Kasumi-1 (cell line): ENCODE data around the gene TANC1.
A peak's percentile ranks its signal among the peaks of the same experiment; 100 is the strongest.

Source experiments
- DNase-seq, 2 experiments: peaks; one replicate each; lab custom pipeline; 2025; lab: John Stamatoyannopoulos, UW

The TANC1 gene

DNA sequence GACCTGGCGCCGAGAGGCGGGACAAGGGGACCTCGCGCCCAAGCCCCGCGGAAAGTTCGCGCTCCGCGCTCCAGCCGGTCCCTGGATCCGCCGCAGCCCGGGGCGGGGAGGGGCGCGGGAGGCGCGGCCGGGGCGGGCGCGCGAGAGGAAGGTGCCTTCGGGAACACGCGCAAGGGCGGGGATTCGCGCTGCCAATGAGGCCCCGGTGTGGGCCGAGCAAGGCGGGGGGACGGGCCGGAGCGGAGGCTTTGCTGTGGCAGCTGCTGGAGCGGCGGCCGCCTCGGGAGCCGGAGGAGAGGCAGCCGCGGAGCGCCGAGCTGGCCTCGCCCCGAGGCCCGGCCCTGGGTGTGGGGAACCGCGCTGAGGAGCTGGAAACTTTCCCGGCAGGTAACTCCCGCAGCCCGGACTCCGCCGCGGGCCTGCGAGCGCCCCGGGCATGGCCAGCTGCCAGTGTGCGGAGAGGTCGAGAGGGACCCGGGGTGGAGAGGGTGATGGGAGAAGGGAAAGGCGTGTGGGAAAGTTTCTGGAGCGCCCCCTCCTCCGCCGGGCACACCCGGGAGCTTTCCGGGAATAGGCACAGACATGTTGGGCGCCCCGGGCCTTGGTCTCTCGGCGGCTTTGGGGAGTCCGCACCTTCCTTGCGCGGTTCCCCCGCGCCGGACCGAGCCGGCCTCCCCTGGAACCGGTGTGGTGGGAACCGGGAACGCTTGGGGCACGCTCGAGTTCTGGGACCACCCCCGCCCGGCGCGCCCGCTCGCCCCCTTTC is at the start of gene TANC1:
TSS of gene TANC1 (plus strand) at position 245 of the 766 bp plus-strand sequence. CDS start 97,271 bp downstream, outside the sequence.
- DNase-seq: peak; percentile 63 to 64

DNA sequence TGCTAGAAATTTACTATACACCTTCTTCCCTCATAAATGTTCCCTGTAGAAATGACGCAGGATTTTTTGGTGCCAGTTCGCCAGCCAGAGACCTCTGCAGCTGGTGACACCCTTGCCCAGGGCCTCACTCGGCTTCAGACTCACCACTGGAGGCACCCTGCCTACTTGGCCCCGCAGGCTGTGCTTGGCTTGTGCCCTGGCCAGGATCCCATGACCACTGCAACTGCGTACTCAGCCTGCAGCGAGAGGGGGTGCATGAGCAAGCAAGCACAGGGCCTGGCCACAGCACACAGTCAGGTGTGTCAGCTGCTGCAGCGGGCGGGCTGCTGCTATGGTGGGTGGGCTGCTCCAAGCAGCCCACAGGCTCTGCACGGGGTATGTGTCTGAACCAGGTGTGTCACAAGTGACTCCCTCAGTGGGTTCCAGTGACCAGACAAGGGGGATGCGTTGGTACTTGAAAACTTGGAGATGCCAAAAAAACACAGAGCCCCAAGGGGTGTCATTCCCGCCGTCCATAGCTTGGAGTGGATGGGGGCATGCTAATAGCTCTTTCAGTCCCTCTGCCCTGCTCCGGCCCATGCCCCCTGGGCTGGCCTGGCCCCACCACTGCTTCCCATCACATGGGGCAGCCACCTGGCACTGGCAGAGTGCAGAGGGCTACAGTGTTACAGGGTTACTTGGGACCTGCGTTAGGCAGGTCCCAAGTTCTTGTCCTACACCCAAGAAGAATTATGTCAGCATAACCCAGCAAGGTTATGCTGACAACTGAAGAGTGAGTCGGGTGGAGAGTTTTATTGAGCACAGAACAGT is 46.6 kb upstream of the TANC1 start:
- DNase-seq: no peak

DNA sequence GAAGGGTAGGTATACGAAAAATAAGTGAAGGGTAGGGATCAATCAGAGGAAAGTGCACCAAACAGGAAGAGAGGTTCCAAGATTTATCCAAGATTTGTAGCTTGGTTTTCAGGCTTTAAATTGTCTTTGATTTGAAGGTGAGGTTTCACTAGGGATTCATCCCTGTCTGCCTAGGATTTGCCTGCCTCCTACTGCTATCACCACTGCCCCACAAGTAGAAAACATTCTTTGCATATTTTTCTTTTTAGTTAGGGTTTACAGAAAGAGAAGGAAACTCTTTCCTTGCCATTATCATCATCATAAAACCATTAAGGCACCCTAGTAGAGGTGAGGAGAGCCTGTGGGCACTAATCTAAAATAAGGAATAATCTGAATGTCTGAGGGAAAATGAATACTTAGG is 45.8 kb upstream of the TANC1 start:
- no peak for DNase-seq

DNA sequence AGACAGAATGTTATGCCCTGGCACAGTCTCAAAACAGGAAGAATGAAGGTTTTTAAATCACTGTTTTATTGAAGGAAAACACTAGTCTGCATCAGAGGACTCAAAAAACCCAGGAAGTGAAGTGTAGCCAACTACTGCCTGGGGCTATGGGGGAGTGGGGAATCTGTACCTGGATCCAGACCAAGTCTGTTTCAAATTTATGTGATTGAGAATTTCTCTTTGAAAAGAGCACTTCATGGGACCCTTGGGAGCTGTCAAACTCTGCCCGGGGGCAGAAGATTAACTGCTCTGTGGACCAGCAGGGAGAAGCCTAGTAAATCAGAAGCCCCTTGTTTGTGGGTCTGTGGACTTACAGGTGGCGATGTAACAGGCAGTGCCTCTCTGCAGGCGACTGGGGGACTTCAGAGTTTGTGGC is 45.3 kb upstream of the TANC1 start:
- DNase-seq: no peak

DNA sequence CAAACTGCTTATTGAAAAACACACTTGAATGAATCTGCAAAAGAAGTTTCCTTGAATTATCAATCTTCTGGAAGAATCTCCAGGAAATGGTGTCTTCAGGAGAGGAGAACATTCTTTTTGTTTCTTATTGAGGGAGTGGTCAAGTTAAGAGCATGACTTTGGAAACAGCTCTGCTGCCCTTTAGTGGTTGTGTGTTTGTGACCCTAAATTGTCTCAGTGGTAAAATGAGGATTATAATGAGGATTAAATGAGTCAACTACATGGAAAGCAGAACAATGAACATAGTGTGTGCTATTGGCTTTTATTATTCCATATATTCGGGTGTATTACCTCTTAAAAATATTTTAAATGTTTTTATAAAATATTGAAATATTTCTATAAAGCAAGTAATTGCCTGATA is 44.8 kb upstream of the TANC1 start:
- DNase-seq: no peak

DNA sequence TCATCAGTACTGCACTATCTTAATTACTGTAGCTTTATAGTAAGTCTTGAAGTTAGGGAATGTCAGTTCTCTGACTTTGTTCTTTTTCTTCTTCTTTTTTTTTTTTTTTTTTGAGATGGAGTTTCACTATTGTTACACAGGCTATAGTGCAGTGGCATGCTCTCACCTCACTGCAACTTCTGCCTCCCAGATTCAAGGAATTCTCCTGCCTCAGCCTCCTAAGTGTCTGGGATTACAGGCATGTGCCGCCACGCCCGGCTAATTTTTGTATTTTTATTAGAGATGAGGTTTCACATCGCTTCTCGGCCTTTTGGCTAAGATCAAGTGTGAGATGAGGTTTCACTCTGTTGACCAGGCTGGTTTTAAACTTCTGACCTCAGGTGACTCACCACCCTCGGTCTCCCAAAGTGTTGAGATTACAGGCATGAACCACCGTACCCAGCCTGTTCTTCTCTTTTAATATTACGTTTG is 41.9 kb upstream of the TANC1 start:
- DNase-seq: no peak

DNA sequence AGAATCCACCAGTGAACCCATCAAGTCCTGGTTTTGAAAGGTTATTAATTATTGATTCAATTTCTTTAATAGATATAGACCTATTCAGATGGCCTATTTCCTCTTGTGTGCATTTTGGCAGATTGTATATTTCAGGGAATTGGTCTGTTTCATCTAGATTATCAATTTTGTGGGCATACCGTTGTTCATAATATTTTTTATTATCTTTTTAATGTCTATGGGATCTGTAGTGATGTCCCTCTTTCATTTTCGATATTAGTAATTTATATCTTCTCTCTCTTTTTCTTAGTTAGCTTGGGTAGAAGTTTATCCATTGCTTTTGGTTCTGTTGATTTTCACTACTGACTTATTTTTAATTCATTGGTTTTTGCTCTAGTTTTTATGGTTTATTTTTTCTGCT is 39.9 kb upstream of the TANC1 start:
- no peak for DNase-seq

DNA sequence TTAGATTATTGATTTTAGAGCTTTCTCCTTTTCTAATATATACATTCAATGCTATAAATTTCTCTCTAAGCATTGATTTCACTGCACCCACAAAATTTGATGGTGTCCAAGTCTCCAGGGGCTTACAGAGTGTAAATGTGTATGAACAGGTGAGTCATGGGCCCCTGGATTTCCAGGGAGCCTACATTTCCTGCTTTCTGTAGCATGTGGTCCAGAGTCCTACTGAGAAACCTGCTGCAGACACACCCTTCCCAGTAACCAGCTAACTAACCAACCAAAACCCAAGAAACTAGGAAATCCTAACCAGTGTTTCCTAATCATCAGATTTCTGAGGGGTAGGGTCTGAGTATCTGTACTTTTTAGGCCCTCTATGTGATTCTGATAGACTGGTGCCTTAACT is 39.5 kb upstream of the TANC1 start:
- no peak for DNase-seq

DNA sequence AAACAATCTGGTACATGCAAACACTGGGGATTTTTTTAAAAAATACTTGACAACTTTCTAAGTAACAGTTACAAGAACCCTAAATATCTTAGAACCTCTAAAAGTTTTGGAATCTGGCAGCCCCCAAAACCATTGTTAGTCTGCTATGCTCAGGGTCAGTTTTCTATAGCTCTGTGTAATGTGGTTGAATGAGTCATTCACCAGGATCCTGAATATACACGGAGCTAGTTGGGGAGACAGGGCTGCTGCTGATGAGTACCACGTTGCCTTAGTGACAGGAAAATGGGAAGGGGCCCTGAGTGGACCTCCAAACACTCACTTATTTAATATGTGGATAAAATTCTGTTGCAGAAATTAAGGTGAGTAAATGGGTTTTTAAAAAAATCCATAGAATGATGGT is 36.9 kb upstream of the TANC1 start:
- peak; percentile 53 to 54 for DNase-seq

DNA sequence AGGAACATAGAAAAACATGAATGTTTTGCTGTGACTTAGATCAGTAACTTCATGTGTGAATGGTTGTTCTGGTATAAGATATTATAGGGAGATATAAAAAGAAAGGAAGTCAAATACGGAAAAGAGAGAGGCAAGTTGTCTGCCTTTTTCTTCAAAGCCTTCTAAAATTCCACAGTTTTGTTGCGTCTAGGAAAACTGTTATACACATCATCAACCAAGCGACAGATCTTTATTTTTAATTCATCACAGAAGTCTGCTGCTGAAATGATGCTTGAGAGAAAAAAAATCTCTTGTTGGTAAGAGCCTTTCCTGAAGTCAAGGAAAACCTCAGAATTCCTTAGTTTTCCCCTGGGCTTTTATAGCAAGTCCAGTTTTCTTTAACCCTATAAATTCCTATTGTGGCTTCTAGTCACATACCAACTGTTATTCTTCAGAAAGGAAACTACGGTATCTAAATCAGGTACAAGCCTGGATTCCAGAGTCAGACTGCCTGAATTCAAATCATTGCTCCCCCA is 36.3 kb upstream of the TANC1 start:
- DNase-seq: no peak

DNA sequence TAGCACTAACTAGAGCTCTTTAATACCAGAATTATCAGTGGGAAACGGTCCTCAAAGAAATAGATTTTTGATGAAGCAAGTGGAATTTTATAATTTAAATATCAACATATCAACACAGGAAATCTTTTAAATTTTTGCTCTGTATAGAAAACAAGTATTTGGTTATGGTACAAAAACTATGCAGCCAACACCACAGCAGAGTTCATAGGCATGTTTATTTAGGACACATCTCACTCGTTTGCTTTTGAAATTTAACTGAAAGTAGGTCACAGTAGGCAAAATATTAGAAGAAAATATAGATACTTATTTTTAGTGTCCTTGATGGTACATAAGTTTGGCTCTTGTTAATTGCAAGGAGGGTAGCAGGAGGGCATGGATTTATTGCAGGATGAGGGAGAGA is 34.3 kb upstream of the TANC1 start:
- DNase-seq: no peak

DNA sequence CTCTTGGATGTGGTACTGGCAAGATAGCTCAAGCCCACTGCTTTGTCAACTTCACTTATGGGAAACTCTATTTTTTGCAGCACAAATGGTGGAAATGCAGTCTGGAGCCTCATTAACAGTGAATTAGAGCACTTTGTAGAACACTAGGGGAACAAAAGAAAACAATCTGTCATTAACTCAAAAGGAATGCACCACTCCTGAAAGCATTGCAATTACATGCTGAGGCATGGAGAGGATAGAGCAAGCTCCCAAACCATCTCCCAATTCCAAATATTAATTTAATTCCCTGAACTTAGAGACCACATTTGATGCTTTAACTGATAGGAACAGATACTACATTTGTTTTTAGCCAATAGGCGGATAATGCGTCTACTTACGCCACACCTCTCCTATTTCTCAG is 32.8 kb upstream of the TANC1 start:
- DNase-seq: no peak

DNA sequence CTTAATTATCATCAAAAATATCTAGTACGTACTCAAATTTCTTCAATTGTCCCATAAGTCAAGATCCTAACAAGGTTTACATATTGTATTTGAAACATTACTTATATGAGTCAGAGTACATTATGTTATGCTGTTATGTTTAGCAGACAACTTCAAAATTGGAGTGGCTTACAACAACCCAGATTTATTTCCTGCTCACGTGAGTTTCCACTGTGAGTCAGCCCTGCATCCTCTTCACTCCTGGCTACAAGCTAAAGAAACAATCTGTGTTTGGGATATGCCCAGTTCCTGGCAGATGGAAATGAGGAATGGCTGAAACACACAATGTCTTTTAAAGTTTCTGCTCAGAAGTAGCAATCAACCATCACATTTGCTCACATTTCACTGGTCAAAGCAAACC is 31.5 kb upstream of the TANC1 start:
- DNase-seq: no peak

DNA sequence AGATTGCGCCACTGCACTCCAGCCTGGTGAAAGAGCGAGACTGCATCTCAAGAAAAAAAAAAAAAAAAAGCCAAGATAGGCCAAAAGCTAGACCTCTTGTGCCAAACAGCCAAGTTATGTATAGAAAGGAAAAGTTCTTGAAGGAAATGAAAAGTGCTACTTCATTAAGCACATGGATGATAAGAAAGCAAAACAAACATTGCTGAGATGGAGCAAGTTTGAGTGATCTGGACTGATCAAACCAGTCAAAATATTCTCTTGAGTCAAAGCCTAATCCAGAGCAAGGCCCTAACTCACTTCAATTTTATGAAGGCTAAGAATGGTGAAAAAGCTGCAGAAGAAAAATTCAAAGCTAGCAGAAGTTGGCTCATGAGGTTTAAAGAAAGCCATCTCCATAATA is 28.1 kb upstream of the TANC1 start:
- no peak for DNase-seq

DNA sequence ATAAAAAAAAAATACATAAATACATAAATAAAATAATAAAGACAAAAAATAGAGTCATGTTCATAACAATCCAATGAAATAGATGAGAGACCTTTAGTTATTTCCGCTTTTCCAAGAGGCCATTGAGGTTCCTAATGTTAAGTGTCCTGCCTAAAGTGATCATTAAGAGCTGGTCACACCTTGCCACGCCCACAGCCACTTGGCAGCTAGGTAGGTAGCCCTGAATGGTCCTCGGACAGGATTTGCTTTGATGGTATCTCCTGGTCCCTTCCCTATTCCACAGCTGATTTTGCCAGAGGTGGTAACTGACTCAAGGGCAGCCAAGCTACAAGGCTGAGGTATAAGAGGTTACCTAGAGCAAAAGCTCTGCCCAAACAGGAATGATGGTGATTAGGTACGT is 24.5 kb upstream of the TANC1 start:
- DNase-seq: no peak

DNA sequence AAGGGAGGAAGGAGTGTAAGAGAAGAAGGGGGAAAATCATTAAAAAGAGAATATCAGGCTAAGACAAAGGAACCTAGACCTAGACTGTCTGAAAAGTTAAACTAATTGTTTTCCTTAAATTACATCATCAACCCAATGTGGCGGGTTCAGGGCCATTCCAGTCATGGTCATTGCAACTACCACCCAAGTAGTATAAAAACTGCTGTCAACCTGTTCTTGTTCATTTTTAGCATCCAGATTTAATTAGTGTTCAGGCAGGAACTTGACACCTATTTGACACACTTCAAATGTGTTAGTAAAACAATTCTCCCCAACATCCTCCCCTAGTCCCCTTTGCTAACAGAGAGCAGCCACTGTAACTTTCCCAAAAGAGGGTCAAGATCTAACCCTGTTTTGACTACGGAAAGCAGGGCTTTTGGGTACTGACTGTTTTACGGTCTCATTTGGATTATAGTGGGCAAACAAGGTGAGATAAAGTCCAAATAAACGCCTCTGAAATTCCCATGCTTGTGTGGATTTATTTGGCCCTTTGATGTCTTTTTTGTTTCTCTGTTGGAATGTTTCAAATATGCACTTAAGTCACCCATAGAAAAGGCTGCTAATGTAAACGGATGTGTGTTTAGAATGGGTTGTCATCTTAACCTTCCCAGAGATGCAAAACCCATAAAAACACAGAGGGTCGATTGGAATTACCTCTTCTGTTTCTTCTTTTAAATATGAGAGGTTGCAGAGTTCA is 19.3 kb upstream of the TANC1 start:
- DNase-seq: no peak

DNA sequence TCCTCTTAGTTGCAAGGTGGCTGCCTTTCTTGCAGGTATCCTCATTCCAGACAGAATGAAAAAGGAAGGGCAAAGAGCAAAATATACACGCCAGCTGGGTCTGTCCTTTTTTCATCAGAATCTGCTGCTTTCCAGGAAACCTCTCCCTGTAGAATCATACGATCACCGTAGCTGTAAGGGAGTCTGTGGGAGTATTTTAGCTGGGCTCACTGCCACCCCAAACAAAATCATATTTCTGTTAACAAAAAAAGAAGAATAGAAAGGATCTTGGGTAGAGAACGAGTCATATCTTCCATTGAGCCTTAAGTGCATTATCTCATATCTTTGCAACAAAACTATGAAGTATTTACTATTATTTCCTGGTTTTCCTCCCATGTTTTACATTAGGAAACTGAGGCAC is 15.0 kb upstream of the TANC1 start:
- DNase-seq: no peak

DNA sequence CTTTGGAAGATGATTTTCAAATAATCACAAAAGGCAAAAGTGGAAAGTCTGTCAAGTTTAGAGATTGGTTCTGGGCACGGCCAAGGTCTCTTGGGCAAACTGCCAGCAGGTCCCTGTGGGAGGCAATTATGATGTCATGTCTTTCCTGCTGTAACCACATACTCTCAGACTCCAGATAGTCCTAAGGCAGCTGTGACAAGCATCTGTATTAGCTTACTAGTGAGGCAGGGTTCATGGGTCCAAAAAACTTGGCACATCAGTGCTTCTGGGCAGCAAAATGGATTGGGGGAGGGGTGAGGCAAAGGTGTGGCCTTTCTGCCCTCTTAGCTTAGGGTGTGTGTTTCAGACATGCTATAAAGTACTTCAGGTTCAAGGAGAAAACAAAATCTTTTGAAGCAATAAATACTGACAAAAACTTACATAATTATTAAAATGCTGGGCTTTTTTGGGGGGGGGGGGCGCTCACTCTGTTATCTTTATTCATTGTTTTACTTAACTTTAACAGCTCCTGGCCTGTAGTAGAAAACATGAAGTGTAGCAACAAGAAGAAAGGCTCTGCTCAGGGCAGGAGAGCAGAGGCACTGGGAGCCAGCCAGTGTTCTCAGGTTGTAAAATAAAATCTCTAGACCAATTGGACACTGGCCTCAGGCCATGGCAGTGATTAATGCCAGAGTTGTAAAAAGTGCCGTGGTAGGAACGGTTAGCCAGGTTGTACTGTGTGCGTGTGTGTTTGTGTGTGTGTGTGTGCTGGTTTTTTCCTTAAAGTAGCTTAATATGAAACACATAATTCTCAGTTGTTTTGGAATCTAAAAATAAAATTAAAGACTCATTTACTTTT is 14.3 kb upstream of the TANC1 start:
- DNase-seq: peak; percentile 90 to 91

DNA sequence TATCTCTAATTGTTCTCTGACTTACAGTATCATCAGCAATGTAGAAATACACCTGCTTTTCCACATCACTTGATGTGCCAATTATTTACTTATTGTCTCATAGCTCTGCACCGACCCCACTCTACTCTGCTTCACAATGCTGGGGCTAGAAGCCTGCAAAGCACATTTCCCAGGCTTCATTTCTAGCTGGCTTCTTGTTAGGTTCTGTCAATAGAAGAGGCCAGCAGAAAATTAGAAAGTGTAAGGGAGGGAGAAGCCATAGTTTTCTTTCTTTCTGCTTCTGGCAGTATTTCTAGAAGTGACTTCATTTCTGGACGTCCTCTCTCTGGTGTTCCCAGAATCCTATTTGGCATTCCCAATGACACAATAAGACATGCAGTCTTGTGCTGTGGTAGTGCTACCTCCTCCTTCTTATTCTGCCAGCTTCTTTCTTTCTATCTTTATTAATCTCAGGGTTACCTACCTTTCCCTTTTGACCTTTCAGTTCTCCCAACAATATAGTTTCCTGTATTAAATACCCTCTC is 12.5 kb upstream of the TANC1 start:
- no peak for DNase-seq

DNA sequence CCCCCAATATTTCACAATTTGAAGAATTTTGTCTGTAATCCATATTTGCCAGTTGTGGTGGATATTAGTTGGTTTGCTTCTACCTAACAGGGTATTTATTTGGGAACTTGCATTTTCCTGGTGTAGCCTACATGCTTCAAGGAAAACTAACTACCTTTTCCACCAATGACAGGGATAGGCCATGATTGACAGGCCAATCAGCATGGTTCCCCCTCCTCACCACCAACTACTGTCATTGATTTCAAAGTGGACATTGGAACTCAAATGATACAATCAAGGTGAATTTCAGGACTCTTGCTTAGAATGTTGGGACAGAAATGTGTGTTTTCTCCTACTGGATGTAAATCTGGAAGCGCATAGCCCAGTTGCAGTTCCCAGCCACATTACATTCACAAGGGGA is 10.1 kb upstream of the TANC1 start:
- no peak for DNase-seq

DNA sequence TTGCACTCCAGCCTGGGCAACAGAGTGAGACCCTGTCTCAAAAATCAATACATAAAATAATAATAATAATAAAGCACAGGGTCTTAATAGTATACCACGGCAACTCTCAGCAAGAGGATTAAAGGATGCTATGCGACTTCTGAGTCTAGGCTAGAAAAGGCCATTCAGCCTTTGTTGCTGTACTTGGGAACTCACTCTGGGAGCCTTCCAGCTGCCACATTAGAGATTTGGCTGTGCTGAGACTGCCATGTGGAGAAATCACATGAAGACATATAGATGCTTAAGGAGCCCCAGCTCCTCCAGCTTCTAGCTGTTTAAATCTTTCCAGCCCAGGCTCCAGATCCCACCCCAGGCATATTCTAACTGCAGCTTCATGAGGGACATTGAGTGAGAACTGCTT is 8.2 kb upstream of the TANC1 start:
- DNase-seq: no peak
